ENCODE data around the gene GUCY1A1.

DNA sequence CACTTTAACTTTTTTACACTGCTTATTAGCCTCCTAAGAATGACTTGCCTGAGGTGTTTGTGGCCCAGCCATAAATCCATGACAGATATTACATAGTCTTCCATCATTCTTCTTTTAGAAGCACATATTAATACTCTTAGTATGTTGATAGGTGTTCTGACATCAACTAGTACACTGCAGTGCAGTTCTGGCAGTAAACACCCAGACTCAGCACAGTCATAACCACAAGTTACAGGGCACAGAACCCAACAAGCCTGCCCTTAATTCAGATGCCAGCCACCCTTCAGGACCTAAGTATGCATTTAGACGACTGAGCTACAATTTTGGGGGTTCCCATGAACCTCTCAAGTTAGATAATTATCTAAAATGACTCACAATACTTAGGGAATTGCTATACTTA, 55.7 kb downstream of the GUCY1A1 start:
- TF ChIP-seq POLR2A (IDR thresholded peaks at IDR 0.05; ENCODE audit: low read depth, low read length) (no peak), POLR2AphosphoS5 (IDR thresholded peaks at IDR 0.05; ENCODE audit: low read depth, low read length) (no peak)

All from GM12892 (cell line).